ENCODE data around the gene ARMC9.

The ARMC9 gene

GRCh38 chr2:231185050-231185725 lies 13.2 kb upstream of the ARMC9 start (continued):
- TF ChIP-seq CSDC2 (CRISPR knock-in tag; IDR thresholded peaks at IDR 0.05): no peak
- no peak for TF ChIP-seq CREB5 (CRISPR knock-in tag; IDR thresholded peaks at IDR 0.05; ENCODE audit: low read depth)
- no peak for TF ChIP-seq TSHZ2 (CRISPR knock-in tag; IDR thresholded peaks at IDR 0.05)
- TF ChIP-seq ZFP3 (CRISPR knock-in tag; IDR thresholded peaks at IDR 0.05): no peak
- no peak for TF ChIP-seq ISL1 (CRISPR knock-in tag; IDR thresholded peaks at IDR 0.05)
- no peak for TF ChIP-seq ZFP30 (CRISPR knock-in tag; IDR thresholded peaks at IDR 0.05)
- no peak for TF ChIP-seq ARNTL (CRISPR knock-in tag; IDR thresholded peaks at IDR 0.05; ENCODE audit: borderline replicate concordance, low read depth)

GRCh38 chr2:231185886-231186285 lies 12.5 kb upstream of the ARMC9 start:
- no peak for ATAC-seq
- no peak for TF ChIP-seq GLIS3 (CRISPR knock-in tag; IDR thresholded peaks at IDR 0.05)

GRCh38 chr2:231186325-231186724 lies 12.1 kb upstream of the ARMC9 start:
- TF ChIP-seq ESRRG (CRISPR knock-in tag; IDR thresholded peaks at IDR 0.05): no peak
- no peak for ATAC-seq

GRCh38 chr2:231187736-231188505 lies 10.5 kb upstream of the ARMC9 start:
- TF ChIP-seq TSHZ2 (CRISPR knock-in tag; IDR thresholded peaks at IDR 0.05): peak; percentile 81
- TF ChIP-seq CREB5 (CRISPR knock-in tag; IDR thresholded peaks at IDR 0.05; ENCODE audit: low read depth): peak; percentile 22; the same call in 1 of the 2 replicates
- no peak for TF ChIP-seq ZC3H10 (CRISPR knock-in tag; IDR thresholded peaks at IDR 0.05)
- no peak for TF ChIP-seq ZNF70 (CRISPR knock-in tag; IDR thresholded peaks at IDR 0.05)
- peak; percentile 19; the same call in 1 of the 2 replicates for TF ChIP-seq SNAI2 (CRISPR knock-in tag; IDR thresholded peaks at IDR 0.05)
- no peak for TF ChIP-seq ZFP30 (CRISPR knock-in tag; IDR thresholded peaks at IDR 0.05)
- no peak for TF ChIP-seq PPARA (CRISPR knock-in tag; IDR thresholded peaks at IDR 0.05; ENCODE audit: borderline replicate concordance)
- TF ChIP-seq ZFP3 (CRISPR knock-in tag; IDR thresholded peaks at IDR 0.05): peak; percentile 59; the same call in 1 of the 2 replicates
- no peak for TF ChIP-seq CSDC2 (CRISPR knock-in tag; IDR thresholded peaks at IDR 0.05)
- 0 out of 2 replicates have a peak, but pooled peaks have one; percentile 56 for TF ChIP-seq ESRRG (CRISPR knock-in tag; IDR thresholded peaks at IDR 0.05)
- TF ChIP-seq ZNF8 (CRISPR knock-in tag; IDR thresholded peaks at IDR 0.05): no peak
- no peak for TF ChIP-seq ARNTL (CRISPR knock-in tag; IDR thresholded peaks at IDR 0.05; ENCODE audit: borderline replicate concordance, low read depth)
- no peak for TF ChIP-seq OSR1 (CRISPR knock-in tag; IDR thresholded peaks at IDR 0.05)
- no peak for TF ChIP-seq RARB (CRISPR knock-in tag; IDR thresholded peaks at IDR 0.05)
- TF ChIP-seq GLIS3 (CRISPR knock-in tag; IDR thresholded peaks at IDR 0.05): no peak
- peak; percentile 81 for TF ChIP-seq ISL1 (CRISPR knock-in tag; IDR thresholded peaks at IDR 0.05)
- TF ChIP-seq TCF4 (CRISPR knock-in tag; IDR thresholded peaks at IDR 0.05; ENCODE audit: borderline replicate concordance): peak; percentile 81; the same call in 1 of the 2 replicates
- no peak for TF ChIP-seq BACH2 (CRISPR knock-in tag; IDR thresholded peaks at IDR 0.05; ENCODE audit: borderline replicate concordance)
- no peak; the same call in 2 of the 3 replicates for ATAC-seq
